Natural killer cell treated with Interleukin-12 subunit alpha and Interleukin-12 subunit beta and Interleukin-15 and Interleukin-18, amount 100 ng/mL, for 72 hours (primary cell): ENCODE results near the gene PLPPR3. TPM values are rescaled to one million over a fixed set of nuclear protein-coding genes. Genes with fewer than 3 reads are reported as not detected.
"Not testable (repeated sequence)": the region's sequence is repeated elsewhere in the genome, so short reads cannot be mapped to it uniquely, and the experiment has no call there.

Experiments
- ATAC-seq, 2 donors: fragments of 150-1000 bp; cut with Tn5 transposase in 1 of 2; sonication (Bioruptor Pico), chemical (Tn5 transposase) in 1 of 2; 2 replicates each; pipeline ENCODE4 v1.10.0; 2021
- DNase-seq: peaks from one replicate; pipeline ENCODE4 v3.0.0; 2022; ENCODE audit warnings: low spot score
- H3K27ac Mint-ChIP-seq, 2 donors: 1 replicate in 1 of 2; 2 replicates in 1 of 2; pipeline ENCODE4 v1.8.0; 2022; ENCODE audit warnings: mixed read lengths in 2 of 2, mild to moderate bottlenecking in 1 of 2, moderate library complexity in 1 of 2
- H3K27me3 Mint-ChIP-seq, 2 donors: 1 replicate in 1 of 2; 2 replicates in 1 of 2; pipeline ENCODE4 v1.8.0; 2022; ENCODE audit warnings: mixed read lengths in 2 of 2
- H3K36me3 Mint-ChIP-seq: one replicate; pipeline ENCODE4 v1.8.0; 2022; ENCODE audit warnings: mixed read lengths
- H3K4me1 Mint-ChIP-seq, 2 donors: 1 replicate in 1 of 2; 2 replicates in 1 of 2; pipeline ENCODE4 v1.8.0; 2022; ENCODE audit warnings: low read depth in 2 of 2, mixed read lengths in 2 of 2, mild to moderate bottlenecking in 1 of 2
- H3K4me3 Mint-ChIP-seq: one replicate; pipeline ENCODE4 v1.8.0; 2022; ENCODE audit warnings: mixed read lengths
- H3K9me3 Mint-ChIP-seq: 2 replicates; pipeline ENCODE4 v1.8.0; 2022; ENCODE audit warnings: mixed read lengths
- total RNA-seq, 2 donors: library from RNA; stranded (reverse); gene quantifications; one replicate each; pipeline ENCODE4 v1.2.3, GENCODE V29; 2022

Gene PLPPR3
- total RNA-seq, 2 donors from 2014 or later = not detected

- DNase-seq (no peak), ATAC-seq (peak; percentile 41 to 44)
- H3K36me3 Mint-ChIP-seq = no peaks in the 10 kb centered on the region
- no peak within 1 kb of the TSS for H3K4me3 Mint-ChIP-seq
- no peaks in the 10 kb centered on the region for H3K4me1 Mint-ChIP-seq
- peaks cover 0 to 8% of the 10 kb centered on the region in 2 donors for H3K27me3 Mint-ChIP-seq
- no peak within 1 kb of the TSS for H3K27ac Mint-ChIP-seq
- H3K9me3 Mint-ChIP-seq = no peaks in the 10 kb centered on the region
Measured at GRCh38 chr19:827710-828321, 6.1 kb upstream of the PLPPR3 start, which contains the start of gene AZU1. Gene AZU1 (plus strand): TSS chr19:827837. CDS start chr19:827847, 10 bp downstream.

GRCh38 chr19:827314-827709 lies 5.6 kb upstream of the PLPPR3 start:
- DNase-seq = no peak
- no peak overlapping the region for H3K4me3 Mint-ChIP-seq
- H3K27me3 Mint-ChIP-seq = peaks cover 0 to 8% of the 10 kb centered on the region in 2 donors
- no peaks in the 10 kb centered on the region for H3K9me3 Mint-ChIP-seq
- no peaks in the 10 kb centered on the region for H3K36me3 Mint-ChIP-seq
- peak in 1 of 2 donors; percentile 2 for ATAC-seq
- H3K4me1 Mint-ChIP-seq = no peaks in the 10 kb centered on the region
- no peak overlapping the region for H3K27ac Mint-ChIP-seq

GRCh38 chr19:825897-826644 lies 4.3 kb upstream of the PLPPR3 start:
- H3K4me3 Mint-ChIP-seq = no peak overlapping the region
- no peaks in the 10 kb centered on the region for H3K9me3 Mint-ChIP-seq
- ATAC-seq (no peak), DNase-seq (no peak)
- H3K36me3 Mint-ChIP-seq = no peaks in the 10 kb centered on the region
- no peaks in the 10 kb centered on the region for H3K4me1 Mint-ChIP-seq
- H3K27ac Mint-ChIP-seq = no peak overlapping the region
- peaks cover 0 to 8% of the 10 kb centered on the region in 2 donors for H3K27me3 Mint-ChIP-seq

- no peak overlapping the region for H3K4me3 Mint-ChIP-seq
- no peaks in the 10 kb centered on the region for H3K36me3 Mint-ChIP-seq
- peak; percentile 39 for DNase-seq
- ATAC-seq = peak in 1 of 2 donors; percentile 2
- no peak overlapping the region for H3K27ac Mint-ChIP-seq
- no peaks in the 10 kb centered on the region for H3K4me1 Mint-ChIP-seq
- no peaks in the 10 kb centered on the region for H3K9me3 Mint-ChIP-seq
- H3K27me3 Mint-ChIP-seq = peaks cover 0 to 8% of the 10 kb centered on the region in 2 donors
Measured at GRCh38 chr19:824885-825284, 3.1 kb upstream of the PLPPR3 start.

GRCh38 chr19:823565-824121 lies 1.9 kb upstream of the PLPPR3 start:
- Mint-ChIP-seq H3K27me3 (peaks cover 0 to 8% of the 10 kb centered on the region in 2 donors), H3K4me3 (no peak overlapping the region), H3K36me3 (no peaks in the 10 kb centered on the region), H3K9me3 (no peaks in the 10 kb centered on the region), H3K27ac (no peak overlapping the region), H3K4me1 (no peaks in the 10 kb centered on the region)
- DNase-seq (peak; percentile 39), ATAC-seq (no peak)

- ATAC-seq = no peak
- H3K27me3 Mint-ChIP-seq = peaks cover 0 to 8% of the 10 kb centered on the region in 2 donors
- peaks cover 3% of the 10 kb centered on the region for H3K9me3 Mint-ChIP-seq
- peaks cover 3 to 4% of the 10 kb centered on the region in 2 donors for H3K4me1 Mint-ChIP-seq
- no peak overlapping the region for H3K4me3 Mint-ChIP-seq
- H3K27ac Mint-ChIP-seq = no peak overlapping the region
- H3K36me3 Mint-ChIP-seq = peaks cover 6% of the 10 kb centered on the region
- peak; percentile 60 for DNase-seq
Measured at GRCh38 chr19:821231-821824, 427 bp downstream of the PLPPR3 start.

GRCh38 chr19:820212-820611 lies 1.5 kb downstream of the PLPPR3 start:
- ATAC-seq, H3K27ac Mint-ChIP-seq, H3K27me3 Mint-ChIP-seq, H3K4me3 Mint-ChIP-seq, H3K9me3 Mint-ChIP-seq, DNase-seq: not testable (repeated sequence)
- H3K36me3 Mint-ChIP-seq = peaks cover 13% of the 10 kb centered on the region
- H3K4me1 Mint-ChIP-seq = peaks cover 8 to 11% of the 10 kb centered on the region in 2 donors

- H3K9me3 Mint-ChIP-seq = peaks cover 8% of the 10 kb centered on the region
- peaks cover 13% of the 10 kb centered on the region for H3K36me3 Mint-ChIP-seq
- ATAC-seq = no peak
- no peak overlapping the region for H3K27ac Mint-ChIP-seq
- H3K4me1 Mint-ChIP-seq = peaks cover 8 to 11% of the 10 kb centered on the region in 2 donors
- no peaks in the 10 kb centered on the region for H3K27me3 Mint-ChIP-seq
- no peak overlapping the region for H3K4me3 Mint-ChIP-seq
- no peak for DNase-seq
Measured at GRCh38 chr19:816500-816857, 5.3 kb downstream of the PLPPR3 start.

- Mint-ChIP-seq H3K9me3 (peaks cover 8% of the 10 kb centered on the region), H3K27ac (no peak overlapping the region), H3K27me3 (no peaks in the 10 kb centered on the region), H3K4me1 (peaks cover 8 to 11% of the 10 kb centered on the region in 2 donors), H3K36me3 (peaks cover 13% of the 10 kb centered on the region), H3K4me3 (no peak overlapping the region)
- ATAC-seq = peak in 1 of 2 donors; percentile 1
- DNase-seq = no peak
Measured at GRCh38 chr19:815775-816499, 5.8 kb downstream of the PLPPR3 start.

GRCh38 chr19:815079-815774 lies 6.5 kb downstream of the PLPPR3 start:
- ATAC-seq = peak; percentile 13 to 21
- Mint-ChIP-seq H3K27me3 (no peaks in the 10 kb centered on the region), H3K9me3 (peaks cover 8% of the 10 kb centered on the region), H3K4me3 (no peak overlapping the region), H3K4me1 (peaks cover 8 to 11% of the 10 kb centered on the region in 2 donors), H3K27ac (peak overlapping the region in 1 of 2 donors; percentile 21), H3K36me3 (peaks cover 13% of the 10 kb centered on the region)
- DNase-seq = no peak

GRCh38 chr19:814152-815078 lies 7.3 kb downstream of the PLPPR3 start:
- Mint-ChIP-seq H3K4me1 (peaks cover 8 to 11% of the 10 kb centered on the region in 2 donors), H3K27ac (peak overlapping the region in 1 of 2 donors; percentile 21), H3K27me3 (no peaks in the 10 kb centered on the region), H3K4me3 (no peak overlapping the region), H3K36me3 (peaks cover 13% of the 10 kb centered on the region), H3K9me3 (peaks cover 8% of the 10 kb centered on the region)
- no peak for DNase-seq
- peak; percentile 2 to 8 for ATAC-seq
